Trophoblast cell (in vitro differentiated cells and primary cell): ENCODE results near the gene NUP37.

Experiments used
- DNase-seq, 2 donors: peaks; one replicate each; pipeline ENCODE4 v3.0.0-alpha.2; 2016
- H2AFZ ChIP-seq: 2 replicates; pipeline ENCODE4 v1.6.1; 2013; ENCODE audit warnings: low read length, moderate library complexity, mild to moderate bottlenecking; ENCODE audit not compliant: insufficient read depth, poor library complexity
- H2AK5ac ChIP-seq: 2 replicates; pipeline ENCODE4 v1.6.1; 2013; ENCODE audit warnings: mild to moderate bottlenecking, low read length
- H2BK120ac ChIP-seq: 2 replicates; pipeline ENCODE4 v1.6.1; 2013; ENCODE audit warnings: low read length, mild to moderate bottlenecking, moderate library complexity; ENCODE audit not compliant: insufficient read depth, poor library complexity
- H2BK12ac ChIP-seq: 2 replicates; pipeline ENCODE4 v1.6.1; 2013; ENCODE audit warnings: mild to moderate bottlenecking, low read length, moderate library complexity
- H2BK5ac ChIP-seq: 2 replicates; pipeline ENCODE4 v1.6.1; 2013; ENCODE audit warnings: low read length, low read depth, moderate library complexity, mild to moderate bottlenecking; ENCODE audit not compliant: poor library complexity
- H3K14ac ChIP-seq: 2 replicates; pipeline ENCODE4 v1.6.1; 2013; ENCODE audit warnings: mild to moderate bottlenecking, low read length
- H3K18ac ChIP-seq: 2 replicates; pipeline ENCODE4 v1.6.1; 2013; ENCODE audit warnings: mild to moderate bottlenecking, low read length
- H3K23ac ChIP-seq: 2 replicates; pipeline ENCODE4 v1.6.1; 2013; ENCODE audit warnings: low read length
- H3K27ac ChIP-seq: 2 replicates; pipeline ENCODE4 v1.5.1; 2013; ENCODE audit warnings: low read depth, mild to moderate bottlenecking, inconsistent platforms, low read length, moderate library complexity
- H3K27me3 ChIP-seq: 2 replicates; pipeline ENCODE4 v1.6.1; 2013; ENCODE audit warnings: inconsistent platforms, mild to moderate bottlenecking, low read length, moderate library complexity; ENCODE audit not compliant: insufficient read depth
- H3K36me3 ChIP-seq, 2 experiments: 1 replicate in 1 of 2; 2 replicates in 1 of 2; pipeline ENCODE4 v1.6.1; 2013; ENCODE audit warnings: low read length in 2 of 2, mild to moderate bottlenecking in 2 of 2, moderate library complexity in 1 of 2; ENCODE audit not compliant: insufficient read depth in 2 of 2, control insufficient read depth in 1 of 2
- H3K4ac ChIP-seq: 2 replicates; pipeline ENCODE4 v1.6.1; 2013; ENCODE audit warnings: low read depth, mild to moderate bottlenecking, low read length, moderate library complexity
- H3K4me1 ChIP-seq, 2 experiments: 1 replicate in 1 of 2; 2 replicates in 1 of 2; pipeline ENCODE4 v1.6.1; 2013; ENCODE audit warnings: low read length in 2 of 2, mild to moderate bottlenecking in 2 of 2, moderate library complexity in 1 of 2; ENCODE audit not compliant: insufficient read depth in 2 of 2, control insufficient read depth in 1 of 2
- H3K4me2 ChIP-seq: 2 replicates; pipeline ENCODE4 v1.6.1; 2013; ENCODE audit warnings: inconsistent platforms, mild to moderate bottlenecking, low read length, moderate library complexity
- H3K4me3 ChIP-seq: 2 replicates; pipeline ENCODE4 v1.5.1; 2013; ENCODE audit warnings: mild to moderate bottlenecking, low read depth, low read length, inconsistent platforms
- H3K79me1 ChIP-seq: one replicate; pipeline ENCODE4 v1.6.1; 2013; ENCODE audit warnings: low read length
- H3K79me2 ChIP-seq: 2 replicates; pipeline ENCODE4 v1.6.1; 2013; ENCODE audit warnings: low read length, mild to moderate bottlenecking; ENCODE audit not compliant: control insufficient read depth, insufficient read depth, poor library complexity
- H3K9ac ChIP-seq: 2 replicates; pipeline ENCODE4 v1.6.1; 2013; ENCODE audit warnings: mild to moderate bottlenecking, low read length
- H3K9me3 ChIP-seq: 2 replicates; pipeline ENCODE4 v1.6.1; 2013; ENCODE audit warnings: low read depth, mild to moderate bottlenecking, control low read depth, inconsistent platforms, low read length; ENCODE audit not compliant: insufficient read depth
- H4K12ac ChIP-seq: 2 replicates; pipeline ENCODE4 v1.6.1; 2013; ENCODE audit warnings: low read depth, mild to moderate bottlenecking, low read length, moderate library complexity
- H4K8ac ChIP-seq: 2 replicates; pipeline ENCODE4 v1.6.1; 2013; ENCODE audit warnings: low read depth, mild to moderate bottlenecking, low read length, moderate library complexity
- H4K91ac ChIP-seq: one replicate; pipeline ENCODE4 v1.6.1; 2013; ENCODE audit warnings: low read depth, mild to moderate bottlenecking, low read length, moderate library complexity
- WGBS: extraction: QIAGEN DNeasy Blood & Tissue Kit; methylation state at CpG from one replicate; pipeline ENCODE4 v1.1.7; 2013; ENCODE audit warnings: missing lambda C conversion rate; ENCODE audit not compliant: insufficient read length, insufficient coverage; ENCODE audit errors: extremely low coverage; 5-methylcytosine and 5-hydroxymethylcytosine counted together

NUP37 gene

GRCh38 chr12:102110782-102111181 is 9.1 kb downstream of the NUP37 start:
- no peak overlapping the region for H3K4ac ChIP-seq
- no peak overlapping the region for H3K14ac ChIP-seq
- no peak overlapping the region for H4K12ac ChIP-seq
- no peak overlapping the region for H3K18ac ChIP-seq
- H2BK12ac ChIP-seq: no peak overlapping the region
- H4K91ac ChIP-seq: no peak overlapping the region
- H3K23ac ChIP-seq: no peak overlapping the region
- H3K27me3 ChIP-seq: no peaks in the 10 kb centered on the region
- no peaks in the 10 kb centered on the region for H3K79me1 ChIP-seq
- no peak overlapping the region for H3K27ac ChIP-seq
- peaks cover 4% of the 10 kb centered on the region for H3K9me3 ChIP-seq
- H4K8ac ChIP-seq: no peak overlapping the region
- no peaks in the 10 kb centered on the region for H3K4me1 ChIP-seq
- H3K9ac ChIP-seq: no peak overlapping the region
- H3K4me3 ChIP-seq: no peak overlapping the region
- no peaks in the 10 kb centered on the region for H3K79me2 ChIP-seq
- no peak overlapping the region for H3K4me2 ChIP-seq
- no peak for DNase-seq
- no peak overlapping the region for H2AK5ac ChIP-seq
- H2BK5ac ChIP-seq: no peak overlapping the region
- H2BK120ac ChIP-seq: no peak overlapping the region
- H3K36me3 ChIP-seq: peaks cover 10 to 25% of the 10 kb centered on the region in 2 experiments
- H2AFZ ChIP-seq: no peak overlapping the region

GRCh38 chr12:102107970-102108369 is 11.9 kb downstream of the NUP37 start:
- Histone ChIP-seq H3K23ac (no peak overlapping the region), H2AFZ (no peak overlapping the region)
- DNase-seq: no peak

GRCh38 chr12:102106905-102107304 is 13.0 kb downstream of the NUP37 start:
- Histone ChIP-seq H3K14ac (no peak overlapping the region), H2BK120ac (no peak overlapping the region), H2AK5ac (no peak overlapping the region), H2AFZ (no peak overlapping the region), H3K27me3 (no peaks in the 10 kb centered on the region), H3K79me1 (no peaks in the 10 kb centered on the region), H2BK12ac (no peak overlapping the region), H3K4me1 (no peaks in the 10 kb centered on the region), H3K4ac (no peak overlapping the region), H3K27ac (no peak overlapping the region), H3K9ac (no peak overlapping the region), H3K36me3 (peaks cover 17 to 27% of the 10 kb centered on the region in 2 experiments), H4K91ac (no peak overlapping the region), H3K4me2 (no peak overlapping the region), H3K23ac (no peak overlapping the region), H3K18ac (no peak overlapping the region), H3K9me3 (peaks cover 4% of the 10 kb centered on the region), H3K79me2 (no peaks in the 10 kb centered on the region), H3K4me3 (no peak overlapping the region), H2BK5ac (no peak overlapping the region), H4K12ac (no peak overlapping the region), H4K8ac (no peak overlapping the region)
- no CpG with 5 or more reads among the region's 3 CpGs for WGBS
- no peak for DNase-seq

More at GRCh38 chr12:102107970-102108369, 11.9 kb downstream of the NUP37 start:
- Histone ChIP-seq H3K79me2 (no peaks in the 10 kb centered on the region), H3K4ac (no peak overlapping the region), H4K91ac (no peak overlapping the region), H3K4me3 (no peak overlapping the region), H3K9ac (no peak overlapping the region), H3K4me2 (no peak overlapping the region), H3K27me3 (no peaks in the 10 kb centered on the region), H3K18ac (no peak overlapping the region), H2BK120ac (no peak overlapping the region), H4K8ac (no peak overlapping the region), H4K12ac (no peak overlapping the region), H3K36me3 (peaks cover 17 to 29% of the 10 kb centered on the region in 2 experiments), H3K27ac (no peak overlapping the region), H3K9me3 (peaks cover 4% of the 10 kb centered on the region), H3K4me1 (no peaks in the 10 kb centered on the region), H2BK12ac (no peak overlapping the region), H3K79me1 (no peaks in the 10 kb centered on the region), H2AK5ac (no peak overlapping the region), H2BK5ac (no peak overlapping the region), H3K14ac (no peak overlapping the region)
- WGBS: no CpG with 5 or more reads among the region's 1 CpG

- Histone ChIP-seq H2AFZ (no peak overlapping the region), H4K91ac (no peak overlapping the region), H3K9ac (no peak overlapping the region), H2BK5ac (no peak overlapping the region), H2BK120ac (no peak overlapping the region), H2AK5ac (no peak overlapping the region), H3K79me2 (no peaks in the 10 kb centered on the region), H4K12ac (no peak overlapping the region), H3K4me1 (no peaks in the 10 kb centered on the region), H3K4me2 (no peak overlapping the region), H3K9me3 (no peaks in the 10 kb centered on the region), H3K36me3 (peaks cover 3 to 9% of the 10 kb centered on the region in 2 experiments), H3K4ac (no peak overlapping the region), H3K4me3 (no peak overlapping the region), H3K23ac (no peak overlapping the region), H3K27ac (no peak overlapping the region), H3K27me3 (no peaks in the 10 kb centered on the region), H2BK12ac (no peak overlapping the region), H4K8ac (no peak overlapping the region), H3K18ac (no peak overlapping the region), H3K14ac (no peak overlapping the region), H3K79me1 (no peaks in the 10 kb centered on the region)
- no peak for DNase-seq
- WGBS: no CpG with 5 or more reads among the region's 3 CpGs
Observed at GRCh38 chr12:102096855-102097254, 23.1 kb downstream of the NUP37 start.
